ENCODE data around the gene MICAL1.

Gene MICAL1

GRCh38 chr6:109453594-109454495 is 1.7 kb downstream of the MICAL1 start:
- DNase-seq, result no peak

GRCh38 chr6:109453156-109453555 is 2.4 kb downstream of the MICAL1 start:
- no peak for DNase-seq

GRCh38 chr6:109452181-109452580 is 3.4 kb downstream of the MICAL1 start:
- DNase-seq, result no peak

- no peak for DNase-seq
Observed at GRCh38 chr6:109451376-109451775, 4.2 kb downstream of the MICAL1 start.

- DNase-seq, result no peak
Observed at GRCh38 chr6:109450801-109451200, 4.8 kb downstream of the MICAL1 start.

- no peak for DNase-seq
Observed at GRCh38 chr6:109449795-109450673, 5.5 kb downstream of the MICAL1 start.

- no peak for DNase-seq
Observed at GRCh38 chr6:109449064-109449794, 6.3 kb downstream of the MICAL1 start.

- no peak for DNase-seq
Observed at GRCh38 chr6:109448615-109449014, 7.0 kb downstream of the MICAL1 start.

GRCh38 chr6:109447878-109448555 is 7.6 kb downstream of the MICAL1 start:
- no peak for DNase-seq

GRCh38 chr6:109447087-109447486 is 8.5 kb downstream of the MICAL1 start:
- no peak for DNase-seq

- DNase-seq, result no peak
Observed at GRCh38 chr6:109446541-109446940, 9.0 kb downstream of the MICAL1 start.

- DNase-seq, result no peak
Observed at GRCh38 chr6:109446072-109446471, 9.5 kb downstream of the MICAL1 start.

- no peak for DNase-seq
Observed at GRCh38 chr6:109445382-109445781, 10.2 kb downstream of the MICAL1 start.

- DNase-seq, result no peak
Observed at GRCh38 chr6:109443425-109443950, 12.1 kb downstream of the MICAL1 start.

- DNase-seq, result no peak
Observed at GRCh38 chr6:109442393-109442924, 13.1 kb downstream of the MICAL1 start.

- no peak for DNase-seq
Observed at GRCh38 chr6:109441069-109441816, 14.3 kb downstream of the MICAL1 start.

GRCh38 chr6:109440331-109441068 is 15.1 kb downstream of the MICAL1 start, which contains the start of the genes PPIL6 and SMPD2:
Gene PPIL6 (minus strand): TSS chr6:109440628. CDS start chr6:109440590, 38 bp downstream.
Gene SMPD2 (plus strand): TSS chr6:109440724. CDS start chr6:109441122, 398 bp downstream.
- peak; percentile 77 for DNase-seq

GRCh38 chr6:109436041-109436440 is 19.5 kb downstream of the MICAL1 start:
- no peak for DNase-seq

GRCh38 chr6:109434456-109434855 is 21.1 kb downstream of the MICAL1 start:
- no peak for DNase-seq

GRCh38 chr6:109429496-109429895 is 26.1 kb downstream of the MICAL1 start:
- no peak for DNase-seq

All from T1000 (cell line).